ENCODE data around the gene DEPP1. TPM values are rescaled to one million over a fixed set of nuclear protein-coding genes. Genes with fewer than 3 reads are reported as not detected.
A peak's percentile ranks its signal among the peaks of the same experiment; 100 is the strongest.

The DEPP1 gene
- polyA plus RNA-seq, 3 donors, result not detected

DNA sequence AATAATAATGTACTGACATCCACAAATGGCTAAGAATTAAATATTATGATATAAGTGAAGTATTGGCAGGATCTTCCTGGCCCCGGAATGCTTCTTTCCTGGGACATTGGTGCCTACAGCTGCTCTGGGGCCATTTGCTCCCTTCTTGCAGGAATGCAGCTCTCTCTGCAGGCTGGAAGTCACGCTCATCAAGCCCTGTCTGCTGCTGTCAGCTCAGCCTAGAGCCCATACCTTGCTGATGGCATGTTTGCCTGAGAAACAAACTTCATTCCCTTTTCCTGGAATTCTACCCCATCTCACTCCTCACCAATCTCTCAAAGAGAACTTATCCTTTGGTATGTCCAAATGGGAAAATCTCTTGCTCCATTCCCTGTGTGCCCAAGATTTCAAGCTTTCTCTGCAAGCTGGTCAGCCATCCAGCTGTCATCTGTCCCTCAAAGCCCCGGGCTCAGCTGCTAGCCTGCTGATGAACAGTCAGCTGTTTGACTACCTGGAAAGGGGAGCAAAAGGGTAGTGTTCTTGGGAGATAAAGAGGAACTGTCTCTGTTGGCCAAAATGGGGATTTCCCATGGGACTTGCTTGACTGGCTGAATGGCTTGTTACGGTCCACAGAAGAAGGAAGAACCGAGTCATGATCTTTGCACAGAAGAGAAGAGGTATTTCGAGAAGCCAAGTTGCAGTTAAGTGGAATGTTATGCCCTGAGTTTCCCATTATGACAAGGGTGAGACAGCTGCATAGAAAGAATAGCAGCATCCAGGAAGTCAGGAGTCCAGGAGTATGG is 31.0 kb downstream of the DEPP1 start:
- peak overlapping the region; percentile 69 to 93 (median 89) for H3K27ac Mint-ChIP-seq
- no peak overlapping the region for H2AFZ ChIP-seq (ENCODE audit: insufficient read depth, low read depth, low read length, poor library complexity, severe bottlenecking)
- intact Hi-C loops (cut with micrococcal nuclease), result loop anchor here in 1 of 2 donors (2.0 kb wide), 1 partner anchor 15 kb away; no protein-coding TSS in a partner anchor
- H3K9me3 ChIP-seq (replicated peaks in 1 of 2; ENCODE audit: control insufficient read depth in 1 of 2, insufficient read depth in 1 of 2, low read length in 2 of 2), result peaks cover 0 to 6% of the 10 kb centered on the region in 2 donors
- peaks cover 6 to 13% (median 10%) of the 10 kb centered on the region in 7 donors for H3K9me3 Mint-ChIP-seq
- TF ChIP-seq, protein P1, sequence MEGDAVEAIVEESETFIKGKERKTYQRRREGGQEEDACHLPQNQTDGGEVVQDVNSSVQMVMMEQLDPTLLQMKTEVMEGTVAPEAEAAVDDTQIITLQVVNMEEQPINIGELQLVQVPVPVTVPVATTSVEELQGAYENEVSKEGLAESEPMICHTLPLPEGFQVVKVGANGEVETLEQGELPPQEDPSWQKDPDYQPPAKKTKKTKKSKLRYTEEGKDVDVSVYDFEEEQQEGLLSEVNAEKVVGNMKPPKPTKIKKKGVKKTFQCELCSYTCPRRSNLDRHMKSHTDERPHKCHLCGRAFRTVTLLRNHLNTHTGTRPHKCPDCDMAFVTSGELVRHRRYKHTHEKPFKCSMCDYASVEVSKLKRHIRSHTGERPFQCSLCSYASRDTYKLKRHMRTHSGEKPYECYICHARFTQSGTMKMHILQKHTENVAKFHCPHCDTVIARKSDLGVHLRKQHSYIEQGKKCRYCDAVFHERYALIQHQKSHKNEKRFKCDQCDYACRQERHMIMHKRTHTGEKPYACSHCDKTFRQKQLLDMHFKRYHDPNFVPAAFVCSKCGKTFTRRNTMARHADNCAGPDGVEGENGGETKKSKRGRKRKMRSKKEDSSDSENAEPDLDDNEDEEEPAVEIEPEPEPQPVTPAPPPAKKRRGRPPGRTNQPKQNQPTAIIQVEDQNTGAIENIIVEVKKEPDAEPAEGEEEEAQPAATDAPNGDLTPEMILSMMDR (IDR thresholded peaks at IDR 0.05), result no peak
- H3K9ac ChIP-seq (ENCODE audit: insufficient read depth, low read length, poor library complexity, severe bottlenecking), result no peak overlapping the region
- H3K4me1 Mint-ChIP-seq, result peaks cover 60% of the 10 kb centered on the region
- H3K4me1 ChIP-seq (ENCODE audit: control insufficient read depth in 1 of 2, insufficient read depth in 2 of 2, low read length in 2 of 2), result peaks cover 52 to 59% of the 10 kb centered on the region in 2 donors
- peaks cover 0 to 16% of the 10 kb centered on the region in 2 donors for H3K36me3 ChIP-seq (replicated peaks in 1 of 2; ENCODE audit: control insufficient read depth in 1 of 2, insufficient read depth in 2 of 2, low read length in 2 of 2)
- peaks cover 30% of the 10 kb centered on the region for H3K79me2 ChIP-seq (ENCODE audit: insufficient read depth, low read length)
- H3K36me3 Mint-ChIP-seq, result peaks cover 14 to 21% of the 10 kb centered on the region in 2 donors
- peak overlapping the region in 1 of 3 experiments; percentile 38 for H3K4me3 ChIP-seq (replicated peaks in 1 of 3; ENCODE audit: low read depth in 2 of 3, low read length in 3 of 3)
- H3K4me3 Mint-ChIP-seq, result peak overlapping the region in 1 of 2 donors; percentile 69
- peaks cover 30% of the 10 kb centered on the region for H4K20me1 ChIP-seq (ENCODE audit: insufficient read depth, low read length)
- no peaks in the 10 kb centered on the region for H3K27me3 ChIP-seq (ENCODE audit: control insufficient read depth in 2 of 2, insufficient read depth in 2 of 2, low read length in 2 of 2)
- H3K27me3 Mint-ChIP-seq (ENCODE audit: low read depth in 3 of 3), result peaks cover 0 to 4% (median 0%) of the 10 kb centered on the region in 3 donors
- peak overlapping the region; percentile 57 for H3K4me2 ChIP-seq (replicated peaks; ENCODE audit: extremely low read depth, low read length, poor library complexity, severe bottlenecking)
- WGBS (ENCODE audit: insufficient coverage), result 35% methylated on average over 6 of the region's 6 CpGs
- peak; percentile 77 to 96 (median 83) for DNase-seq
- peak overlapping the region; percentile 66 to 76 for H3K27ac ChIP-seq (ENCODE audit: low read depth in 1 of 2, low read length in 2 of 2)

DNA sequence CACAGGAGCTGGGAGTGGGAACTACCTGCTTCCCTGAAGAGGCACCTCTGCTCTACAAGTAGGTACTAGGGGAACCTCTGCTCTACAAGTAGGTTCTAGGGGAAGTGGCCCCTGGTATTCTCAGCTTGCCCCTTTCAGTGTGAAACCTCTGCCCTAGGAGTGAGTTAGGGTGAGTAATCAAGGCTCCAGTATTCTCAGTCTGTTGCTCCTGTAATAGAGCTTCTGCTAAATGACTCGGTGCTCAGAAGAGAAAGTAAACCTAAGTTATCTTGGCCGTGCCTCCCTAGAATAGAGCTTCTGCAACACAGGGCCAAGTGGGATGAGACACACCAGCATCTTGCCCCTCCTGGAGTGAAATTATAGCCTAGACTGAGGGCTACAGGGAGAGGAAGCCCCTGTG is 32.4 kb downstream of the DEPP1 start:
- H3K9me3 Mint-ChIP-seq, result peaks cover 8 to 24% (median 12%) of the 10 kb centered on the region in 7 donors
- peak overlapping the region in 1 of 3 experiments; percentile 30 for H3K4me3 ChIP-seq (replicated peaks in 1 of 3; ENCODE audit: low read depth in 2 of 3, low read length in 3 of 3)
- H3K27me3 Mint-ChIP-seq (ENCODE audit: low read depth in 3 of 3), result peaks cover 0 to 4% (median 0%) of the 10 kb centered on the region in 3 donors
- no peak overlapping the region for H3K9ac ChIP-seq (ENCODE audit: insufficient read depth, low read length, poor library complexity, severe bottlenecking)
- H3K4me1 ChIP-seq (ENCODE audit: control insufficient read depth in 1 of 2, insufficient read depth in 2 of 2, low read length in 2 of 2), result peaks cover 52 to 58% of the 10 kb centered on the region in 2 donors
- H3K36me3 ChIP-seq (replicated peaks in 1 of 2; ENCODE audit: control insufficient read depth in 1 of 2, insufficient read depth in 2 of 2, low read length in 2 of 2), result peaks cover 0 to 4% of the 10 kb centered on the region in 2 donors
- H3K36me3 Mint-ChIP-seq, result peaks cover 3 to 10% of the 10 kb centered on the region in 2 donors
- peak overlapping the region; percentile 77 to 89 (median 86) for H3K27ac Mint-ChIP-seq
- peak overlapping the region; percentile 48 to 49 for H3K4me3 Mint-ChIP-seq
- H3K27ac ChIP-seq (ENCODE audit: low read depth in 1 of 2, low read length in 2 of 2), result peak overlapping the region; percentile 11 to 50
- H2AFZ ChIP-seq (ENCODE audit: insufficient read depth, low read depth, low read length, poor library complexity, severe bottlenecking), result no peak overlapping the region
- TF ChIP-seq, protein P1 (IDR thresholded peaks at IDR 0.05), result no peak
- H3K79me2 ChIP-seq (ENCODE audit: insufficient read depth, low read length), result peaks cover 18% of the 10 kb centered on the region
- no CpG with 5 or more reads among the region's 2 CpGs for WGBS (ENCODE audit: insufficient coverage)
- H3K27me3 ChIP-seq (ENCODE audit: control insufficient read depth in 2 of 2, insufficient read depth in 2 of 2, low read length in 2 of 2), result no peaks in the 10 kb centered on the region
- DNase-seq, result peak; percentile 61 to 75 (median 62)
- H4K20me1 ChIP-seq (ENCODE audit: insufficient read depth, low read length), result peaks cover 30% of the 10 kb centered on the region
- H3K4me2 ChIP-seq (replicated peaks; ENCODE audit: extremely low read depth, low read length, poor library complexity, severe bottlenecking), result peak overlapping the region; percentile 4
- H3K4me1 Mint-ChIP-seq, result peaks cover 56% of the 10 kb centered on the region
- intact Hi-C loops (cut with micrococcal nuclease), result loop anchor here (1.0 to 2.0 kb wide), 2 partner anchors 9 to 17 kb away; no protein-coding TSS in a partner anchor
- H3K9me3 ChIP-seq (replicated peaks in 1 of 2; ENCODE audit: control insufficient read depth in 1 of 2, insufficient read depth in 1 of 2, low read length in 2 of 2), result peaks cover 0 to 6% of the 10 kb centered on the region in 2 donors
